PFSK-1 (cell line): ENCODE results near the gene KIF18A.

ENCODE experiments used
- FOXP2 ChIP-seq: optimal IDR thresholded peaks from 2 replicates; pipeline ENCODE3; 2011; ENCODE audit warnings: borderline replicate concordance, control low read depth, inconsistent platforms; ENCODE audit not compliant: insufficient read depth; ENCODE audit errors: extremely low read length, extremely low read depth
- POLR2AphosphoS5 ChIP-seq: IDR thresholded peaks from 2 replicates; pipeline ENCODE4 v1.6.1; 2012; ENCODE audit warnings: low read depth, mild to moderate bottlenecking, control low read depth, low read length, moderate library complexity
- REST ChIP-seq, 2 experiments: IDR thresholded peaks; 2 replicates each; pipeline versions ENCODE4 v1.6.1 to v1.8.0; 2011 to 2012; ENCODE audit warnings: low read depth in 2 of 2, low read length in 2 of 2, control low read depth in 1 of 2, inconsistent platforms in 1 of 2, mild to moderate bottlenecking in 1 of 2, moderate library complexity in 1 of 2; ENCODE audit not compliant: insufficient read depth in 1 of 2
- SIN3A ChIP-seq: IDR thresholded peaks from 2 replicates; pipeline ENCODE4 v1.6.1; 2012; ENCODE audit warnings: mild to moderate bottlenecking, low read length, moderate library complexity, borderline replicate concordance; ENCODE audit not compliant: insufficient read depth
- TAF1 ChIP-seq: IDR thresholded peaks from 2 replicates; pipeline ENCODE4 v1.6.1; 2012; ENCODE audit warnings: low read length, control low read depth, borderline replicate concordance; ENCODE audit not compliant: insufficient read depth

Gene KIF18A

GRCh38 chr11:27977031-27977430, 130.9 kb downstream of the KIF18A start:
- no peak for TF ChIP-seq POLR2AphosphoS5

- TF ChIP-seq REST (IDR thresholded peaks at IDR 0.05; ENCODE audit: insufficient read depth in 1 of 2, low read depth in 2 of 2, low read length in 2 of 2) (no peak), POLR2AphosphoS5 (no peak), TAF1 (no peak), FOXP2 (no peak), SIN3A (no peak)
Measured at GRCh38 chr11:27976262-27976661, 131.7 kb downstream of the KIF18A start.

GRCh38 chr11:27973851-27974536, 134.0 kb downstream of the KIF18A start:
- no peak for TF ChIP-seq TAF1
- no peak for TF ChIP-seq REST (IDR thresholded peaks at IDR 0.05; ENCODE audit: insufficient read depth in 1 of 2, low read depth in 2 of 2, low read length in 2 of 2)
- TF ChIP-seq SIN3A, result no peak
- TF ChIP-seq FOXP2, result no peak
- no peak for TF ChIP-seq POLR2AphosphoS5

GRCh38 chr11:27972522-27973170, 135.3 kb downstream of the KIF18A start:
- TF ChIP-seq REST (IDR thresholded peaks at IDR 0.05; ENCODE audit: insufficient read depth in 1 of 2, low read depth in 2 of 2, low read length in 2 of 2) (no peak), SIN3A (no peak), POLR2AphosphoS5 (no peak), FOXP2 (no peak), TAF1 (no peak)

GRCh38 chr11:27971171-27971570, 136.8 kb downstream of the KIF18A start:
- TF ChIP-seq TAF1, result no peak
- TF ChIP-seq SIN3A, result no peak
- TF ChIP-seq REST (IDR thresholded peaks at IDR 0.05; ENCODE audit: insufficient read depth in 1 of 2, low read depth in 2 of 2, low read length in 2 of 2), result no peak
- TF ChIP-seq FOXP2, result no peak
- TF ChIP-seq POLR2AphosphoS5, result no peak
